ENCODE data around the gene NPLOC4. TPM values are rescaled to one million over a fixed set of nuclear protein-coding genes. Genes with fewer than 3 reads are reported as not detected.

NPLOC4 gene
- total RNA-seq, 3 donors from 2014 or later = 56.0 to 69.0 (median 57.8) TPM

- H3K36me3 ChIP-seq = peaks cover 15% of the 10 kb centered on the region
Observed at GRCh38 chr17:81550285-81550684, 86.6 kb downstream of the NPLOC4 start.

DNA sequence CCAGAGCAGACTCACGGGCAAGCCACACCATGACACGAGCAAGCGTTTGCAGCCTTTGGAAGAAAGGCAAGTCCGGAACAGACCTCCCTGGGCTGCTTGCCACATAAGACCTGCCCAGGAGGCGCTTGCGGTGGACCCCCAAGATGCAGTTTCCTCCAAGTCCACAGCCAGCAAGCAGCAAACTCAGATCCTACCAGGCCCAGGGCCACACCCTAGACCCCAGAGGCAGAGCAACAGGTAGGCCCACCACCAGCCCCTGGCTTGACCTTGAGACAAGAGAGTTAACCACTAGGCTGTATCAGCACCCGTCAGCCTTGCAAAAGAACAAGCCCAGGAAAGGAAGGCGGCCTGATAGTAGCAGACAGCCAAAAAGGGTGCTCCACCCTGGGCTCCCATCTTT lies 87.1 kb downstream of the NPLOC4 start:
- H3K9me3 ChIP-seq = no peaks in the 10 kb centered on the region
- H3K27ac ChIP-seq = no peak overlapping the region
- peaks cover 4 to 9% of the 10 kb centered on the region in 2 donors for H3K4me1 ChIP-seq
- DNase-seq (ENCODE audit: low spot score in 2 of 2) = no peak
- TF ChIP-seq POLR2A (IDR thresholded peaks at IDR 0.05) (no peak), CTCF (IDR thresholded peaks at IDR 0.05) (no peak), POLR2AphosphoS5 (IDR thresholded peaks at IDR 0.05) (no peak)
- no peaks in the 10 kb centered on the region for H3K27me3 ChIP-seq
- no peak overlapping the region for H3K4me3 ChIP-seq
- intact Hi-C loops (cut with DNase I; ENCODE audit: low total_unique reads) = no loop called here
- peaks cover 15% of the 10 kb centered on the region for H3K36me3 ChIP-seq

More at GRCh38 chr17:81550285-81550684, 86.6 kb downstream of the NPLOC4 start:
- Histone ChIP-seq H3K4me3 (no peak overlapping the region), H3K27me3 (no peaks in the 10 kb centered on the region), H3K9me3 (no peaks in the 10 kb centered on the region), H3K4me1 (peaks cover 4 to 9% of the 10 kb centered on the region in 2 donors), H3K27ac (no peak overlapping the region)
- intact Hi-C loops (cut with DNase I; ENCODE audit: low total_unique reads) = no loop called here
- DNase-seq (ENCODE audit: low spot score in 2 of 2) = no peak
- TF ChIP-seq POLR2AphosphoS5 (IDR thresholded peaks at IDR 0.05) (no peak), CTCF (IDR thresholded peaks at IDR 0.05) (no peak), POLR2A (IDR thresholded peaks at IDR 0.05) (no peak)

DNA sequence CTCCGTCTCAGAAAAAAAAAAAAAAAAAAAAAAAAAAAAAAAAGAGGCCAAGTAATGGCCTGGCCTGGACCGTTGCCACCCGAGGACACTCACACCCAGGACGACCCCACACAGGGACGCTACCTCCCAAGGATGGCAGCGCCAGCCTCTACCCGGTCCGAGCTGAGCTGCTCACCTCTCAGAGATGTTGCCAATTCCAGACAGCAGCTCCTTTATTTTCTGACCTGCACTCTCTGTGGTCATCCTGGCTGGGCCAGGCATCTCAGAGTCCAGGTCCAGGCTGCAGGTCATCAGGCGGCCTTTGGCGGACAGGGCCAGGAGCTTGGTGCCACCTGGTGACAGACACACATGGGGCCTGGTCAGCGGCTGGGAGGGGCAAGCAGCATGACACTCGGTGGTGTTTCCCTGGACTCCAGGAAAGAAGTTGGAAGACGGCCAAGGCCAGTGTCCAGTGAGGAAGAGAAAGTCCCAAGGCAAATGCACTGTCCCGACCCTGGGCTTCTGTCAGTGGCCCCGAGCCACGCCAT lies 87.8 kb downstream of the NPLOC4 start:
- intact Hi-C loops (cut with DNase I; ENCODE audit: low total_unique reads) = no loop called here
- H3K4me1 ChIP-seq = peaks cover 4 to 9% of the 10 kb centered on the region in 2 donors
- no peaks in the 10 kb centered on the region for H3K27me3 ChIP-seq
- H3K4me3 ChIP-seq = no peak overlapping the region
- H3K36me3 ChIP-seq = peaks cover 15% of the 10 kb centered on the region
- no peaks in the 10 kb centered on the region for H3K9me3 ChIP-seq
- DNase-seq (ENCODE audit: low spot score in 2 of 2) = no peak
- H3K27ac ChIP-seq = no peak overlapping the region
- TF ChIP-seq CTCF (IDR thresholded peaks at IDR 0.05) (no peak), POLR2A (IDR thresholded peaks at IDR 0.05) (no peak), POLR2AphosphoS5 (IDR thresholded peaks at IDR 0.05) (no peak)

GRCh38 chr17:81547614-81547982 lies 89.3 kb downstream of the NPLOC4 start:
- Histone ChIP-seq H3K4me1 (peaks cover 0 to 9% of the 10 kb centered on the region in 2 donors), H3K9me3 (no peaks in the 10 kb centered on the region), H3K4me3 (no peak overlapping the region), H3K27me3 (no peaks in the 10 kb centered on the region), H3K36me3 (peaks cover 15% of the 10 kb centered on the region), H3K27ac (no peak overlapping the region)
- DNase-seq (ENCODE audit: low spot score in 2 of 2) = no peak
- TF ChIP-seq POLR2AphosphoS5 (IDR thresholded peaks at IDR 0.05) (no peak), POLR2A (IDR thresholded peaks at IDR 0.05) (no peak), CTCF (IDR thresholded peaks at IDR 0.05) (no peak)
- intact Hi-C loops (cut with DNase I; ENCODE audit: low total_unique reads) = no loop called here

DNA sequence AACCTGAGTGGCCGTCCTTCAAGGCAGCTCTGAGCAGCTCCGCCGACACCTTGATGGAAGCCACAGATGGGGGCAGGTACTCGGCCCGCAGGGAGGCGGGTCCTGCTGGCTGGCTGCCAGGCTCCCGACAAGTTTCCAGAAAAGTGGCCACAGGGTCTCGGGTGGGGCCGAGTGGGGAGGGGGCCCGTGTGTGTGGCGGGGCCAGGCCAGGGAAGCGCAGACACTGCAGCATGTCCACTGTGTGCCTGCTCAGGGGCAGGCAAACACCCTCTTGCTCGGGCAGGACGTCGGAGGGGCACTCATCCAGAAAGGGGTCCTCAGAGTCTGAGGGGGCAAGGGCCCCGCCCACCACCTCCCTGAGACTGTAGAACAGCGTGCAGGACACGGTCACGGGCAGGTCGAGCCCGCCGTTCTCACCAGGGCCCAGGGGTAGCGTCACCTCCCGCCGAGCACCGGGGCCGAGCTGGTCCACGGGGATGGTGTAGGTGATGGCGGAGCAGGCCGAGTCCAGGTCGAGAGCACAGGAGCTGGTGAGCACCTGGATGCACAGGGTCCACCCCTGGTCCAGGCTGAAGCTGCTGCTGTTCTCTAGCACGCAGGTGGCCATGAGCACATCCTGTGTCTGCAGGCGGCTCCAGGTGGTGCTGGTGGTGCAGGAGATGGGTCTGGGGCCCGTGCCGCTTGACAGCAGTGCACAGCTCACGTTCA lies 89.9 kb downstream of the NPLOC4 start:
- H3K9me3 ChIP-seq = no peaks in the 10 kb centered on the region

More for the DNA sequence above, 89.9 kb downstream of the NPLOC4 start:
- H3K4me1 ChIP-seq = peaks cover 0 to 9% of the 10 kb centered on the region in 2 donors
- no peak for TF ChIP-seq POLR2AphosphoS5 (IDR thresholded peaks at IDR 0.05)
- TF ChIP-seq CTCF (IDR thresholded peaks at IDR 0.05) = no peak
- intact Hi-C loops (cut with DNase I; ENCODE audit: low total_unique reads) = no loop called here
- no peak overlapping the region for H3K27ac ChIP-seq
- no peak overlapping the region for H3K4me3 ChIP-seq
- no peak for DNase-seq (ENCODE audit: low spot score in 2 of 2)
- no peaks in the 10 kb centered on the region for H3K27me3 ChIP-seq
- H3K36me3 ChIP-seq = peaks cover 15% of the 10 kb centered on the region
